Body of pancreas (tissue), 4 donors: Measurements from ENCODE around the gene PCDH9. TPM values are rescaled to one million over a fixed set of nuclear protein-coding genes. Genes with fewer than 3 reads are reported as not detected.

ENCODE experiments used
- ATAC-seq: fragments of 150-250 bp; one replicate; pipeline ENCODE4 v1.9.1; 2016
- DNase-seq, 4 donors: peaks; one replicate each; pipeline ENCODE4 v3.0.0-alpha.2; 2019
- H3K27ac ChIP-seq, 4 donors: fragments of 200-600 bp; sonication (generic); 1 replicate in 3 of 4; 2 replicates in 1 of 4; pipeline versions ENCODE4 v1.5.1 to v1.6.1; 2016 to 2019; ENCODE audit warnings: mild to moderate bottlenecking in 1 of 4, mixed read lengths in 1 of 4, moderate library complexity in 1 of 4
- H3K27me3 ChIP-seq, 2 donors: fragments of 200-600 bp; sonication (generic); one replicate each; pipeline ENCODE4 v1.6.0; 2016; ENCODE audit warnings: mild to moderate bottlenecking in 1 of 2
- H3K36me3 ChIP-seq, 2 donors: fragments of 200-600 bp; sonication (generic); replicated peaks in 1 of 2; 2 replicates each; pipeline ENCODE4 v1.5.1; 2016; ENCODE audit warnings: low read depth in 2 of 2; ENCODE audit not compliant: insufficient read depth in 1 of 2
- H3K4me1 ChIP-seq: fragments of 200-600 bp; sonication (generic); one replicate; pipeline ENCODE4 v1.6.0; 2016
- H3K4me3 ChIP-seq, 2 donors: fragments of 200-600 bp; sonication (generic); 1 replicate in 1 of 2; 2 replicates in 1 of 2; pipeline ENCODE4 v1.5.1; 2016 to 2019
- H3K9me3 ChIP-seq, 3 donors: fragments of 200-600 bp; sonication (generic); 1 replicate in 2 of 3; 2 replicates in 1 of 3; pipeline ENCODE4 v1.5.1; 2016
- POLR2A ChIP-seq, 3 donors: fragments of 450-650 bp; IDR thresholded peaks; one replicate each; pipeline ENCODE4 v1.6.1; 2016; ENCODE audit warnings: antibody characterized with exemption in 3 of 3, mild to moderate bottlenecking in 2 of 3
- WGBS, 2 donors: methylation state at CpG; one replicate each; pipeline ENCODE4 v1.1.5; 2017; 5-methylcytosine and 5-hydroxymethylcytosine counted together
- intact Hi-C: fragments of 100-400 bp; cut with DNase I; formaldehyde crosslinking; loops from one replicate; pipeline ENCODE4 v1.15.1; 2023
- total RNA-seq, 2 donors: library from RNA; depleted of rRNA; stranded (reverse); fragments of >200 nt; gene quantifications; one replicate each; pipeline ENCODE4 v1.1.0, GENCODE V29; 2016
- TF ChIP-seq, protein P1 (sequence below), 7 experiments: fragments of 450-650 bp in 4 of 7; fragments of 200-600 bp in 3 of 7; sonication (generic) in 3 of 7; IDR thresholded peaks; one replicate each; pipeline ENCODE4 v1.5.1; 2016 to 2019; ENCODE audit warnings: antibody characterized with exemption in 7 of 7

The PCDH9 gene
- total RNA-seq, 2 donors from 2014 or later: 3.6 to 3.9 TPM

DNA sequence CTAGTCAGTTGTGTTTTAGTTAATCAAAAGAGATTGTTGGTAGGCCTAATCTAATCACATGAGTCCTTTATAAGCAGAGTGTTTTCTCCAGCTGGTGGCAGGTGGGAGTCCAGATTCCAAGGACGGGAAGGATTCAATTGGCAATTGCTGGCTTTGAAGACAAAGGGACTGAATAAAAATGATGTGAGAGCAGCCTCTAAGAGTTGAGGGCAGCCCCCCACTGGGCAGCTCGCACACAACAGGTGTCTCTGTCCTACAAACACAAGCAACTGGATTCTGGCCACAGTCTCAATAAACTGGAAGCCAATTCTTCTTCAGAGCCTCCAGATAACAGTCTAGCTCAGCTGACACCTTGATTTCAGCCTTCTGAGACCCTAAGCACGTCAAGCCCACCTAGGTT lies 915.2 kb downstream of the PCDH9 start:
- no peak for TF ChIP-seq POLR2A (IDR thresholded peaks at IDR 0.05)
- TF ChIP-seq, protein P1, sequence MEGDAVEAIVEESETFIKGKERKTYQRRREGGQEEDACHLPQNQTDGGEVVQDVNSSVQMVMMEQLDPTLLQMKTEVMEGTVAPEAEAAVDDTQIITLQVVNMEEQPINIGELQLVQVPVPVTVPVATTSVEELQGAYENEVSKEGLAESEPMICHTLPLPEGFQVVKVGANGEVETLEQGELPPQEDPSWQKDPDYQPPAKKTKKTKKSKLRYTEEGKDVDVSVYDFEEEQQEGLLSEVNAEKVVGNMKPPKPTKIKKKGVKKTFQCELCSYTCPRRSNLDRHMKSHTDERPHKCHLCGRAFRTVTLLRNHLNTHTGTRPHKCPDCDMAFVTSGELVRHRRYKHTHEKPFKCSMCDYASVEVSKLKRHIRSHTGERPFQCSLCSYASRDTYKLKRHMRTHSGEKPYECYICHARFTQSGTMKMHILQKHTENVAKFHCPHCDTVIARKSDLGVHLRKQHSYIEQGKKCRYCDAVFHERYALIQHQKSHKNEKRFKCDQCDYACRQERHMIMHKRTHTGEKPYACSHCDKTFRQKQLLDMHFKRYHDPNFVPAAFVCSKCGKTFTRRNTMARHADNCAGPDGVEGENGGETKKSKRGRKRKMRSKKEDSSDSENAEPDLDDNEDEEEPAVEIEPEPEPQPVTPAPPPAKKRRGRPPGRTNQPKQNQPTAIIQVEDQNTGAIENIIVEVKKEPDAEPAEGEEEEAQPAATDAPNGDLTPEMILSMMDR (IDR thresholded peaks at IDR 0.05): no peak
- Histone ChIP-seq H3K4me1 (peaks cover 22% of the 10 kb centered on the region), H3K27ac (no peak overlapping the region), H3K9me3 (no peaks in the 10 kb centered on the region), H3K36me3 (no peaks in the 10 kb centered on the region), H3K27me3 (peaks cover 0 to 5% of the 10 kb centered on the region in 2 donors), H3K4me3 (no peak overlapping the region)
- ATAC-seq (no peak), DNase-seq (no peak)
- 68 to 69% methylated on average over 3 of the region's 3 CpGs for whole genome bisulfite sequencing, 2 donors
- intact Hi-C loops: no loop called here

DNA sequence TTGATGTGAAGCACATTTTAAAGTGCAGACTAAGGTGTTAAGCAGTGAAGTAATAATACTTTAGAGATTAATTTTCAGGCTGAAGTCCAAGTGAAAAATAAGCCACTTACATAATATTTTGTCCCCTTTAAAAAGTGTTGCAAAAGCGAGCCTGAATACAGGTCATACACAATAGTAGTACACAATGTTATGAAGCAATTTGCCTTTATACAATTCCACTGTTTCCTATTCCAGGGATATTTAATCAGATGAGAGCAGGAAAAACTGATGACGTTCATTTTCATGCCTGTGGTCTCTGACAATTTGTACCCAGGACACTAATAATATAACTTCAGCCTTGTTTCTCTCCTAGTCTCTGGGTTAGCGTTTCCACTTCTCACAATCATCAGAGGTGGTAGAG lies 916.7 kb downstream of the PCDH9 start:
- ATAC-seq (peak; percentile 52), DNase-seq (no peak)
- TF ChIP-seq, protein P1 (IDR thresholded peaks at IDR 0.05): no peak
- TF ChIP-seq POLR2A (IDR thresholded peaks at IDR 0.05): no peak
- Histone ChIP-seq H3K4me3 (no peak overlapping the region), H3K36me3 (no peaks in the 10 kb centered on the region), H3K27me3 (peaks cover 0 to 5% of the 10 kb centered on the region in 2 donors), H3K4me1 (peaks cover 22% of the 10 kb centered on the region), H3K27ac (no peak overlapping the region), H3K9me3 (no peaks in the 10 kb centered on the region)
- intact Hi-C loops: no loop called here
- 37 to 42% methylated on average over 3 of the region's 3 CpGs for WGBS, 2 donors

DNA sequence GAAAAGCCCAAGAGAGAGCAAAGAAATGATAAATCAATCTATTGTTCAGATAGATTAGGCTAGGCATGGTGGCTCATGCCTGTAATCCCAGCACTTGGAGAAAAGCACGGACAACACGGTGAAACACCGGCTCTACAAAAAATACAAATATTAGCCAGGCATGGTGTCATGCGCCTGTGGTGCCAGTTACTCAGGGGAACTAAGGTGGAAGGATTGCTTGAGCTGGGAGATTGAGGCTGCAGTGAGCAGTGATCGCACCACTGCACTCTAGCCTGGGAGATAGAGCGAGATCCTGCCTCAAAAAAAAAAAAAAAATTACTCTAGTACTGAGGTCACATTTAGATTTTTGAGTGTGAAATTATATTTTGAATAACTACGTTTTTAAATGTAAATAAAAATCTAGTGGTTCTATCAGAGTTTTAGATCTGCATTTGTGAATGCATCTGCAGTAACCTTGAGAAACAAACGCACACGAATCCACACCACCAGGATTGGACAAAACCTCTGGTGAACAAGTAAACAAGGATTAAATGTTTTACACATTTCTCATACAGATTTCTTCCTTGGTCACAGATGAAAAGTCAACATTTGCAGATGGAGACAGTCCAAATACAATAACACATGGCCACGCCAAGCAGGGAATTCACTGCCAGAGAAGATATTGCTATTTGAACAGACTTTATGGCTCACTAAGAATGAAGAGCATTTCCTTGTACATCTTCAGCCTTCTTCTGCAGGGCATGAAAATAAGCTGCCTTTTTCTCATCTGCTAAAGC lies 917.6 kb downstream of the PCDH9 start:
- H3K36me3 ChIP-seq: no peaks in the 10 kb centered on the region
- 36 to 43% methylated on average over 10 of the region's 10 CpGs for WGBS, 2 donors
- H3K27me3 ChIP-seq: peaks cover 0 to 5% of the 10 kb centered on the region in 2 donors
- DNase-seq: peak; percentile 21 to 47 (median 42)
- no peak overlapping the region for H3K27ac ChIP-seq
- TF ChIP-seq POLR2A (IDR thresholded peaks at IDR 0.05): no peak
- TF ChIP-seq, protein P1 (IDR thresholded peaks at IDR 0.05): no peak
- peak; percentile 74 for ATAC-seq
- H3K4me3 ChIP-seq: no peak overlapping the region
- peaks cover 22% of the 10 kb centered on the region for H3K4me1 ChIP-seq
- no peaks in the 10 kb centered on the region for H3K9me3 ChIP-seq
- intact Hi-C loops: no loop called here

DNA sequence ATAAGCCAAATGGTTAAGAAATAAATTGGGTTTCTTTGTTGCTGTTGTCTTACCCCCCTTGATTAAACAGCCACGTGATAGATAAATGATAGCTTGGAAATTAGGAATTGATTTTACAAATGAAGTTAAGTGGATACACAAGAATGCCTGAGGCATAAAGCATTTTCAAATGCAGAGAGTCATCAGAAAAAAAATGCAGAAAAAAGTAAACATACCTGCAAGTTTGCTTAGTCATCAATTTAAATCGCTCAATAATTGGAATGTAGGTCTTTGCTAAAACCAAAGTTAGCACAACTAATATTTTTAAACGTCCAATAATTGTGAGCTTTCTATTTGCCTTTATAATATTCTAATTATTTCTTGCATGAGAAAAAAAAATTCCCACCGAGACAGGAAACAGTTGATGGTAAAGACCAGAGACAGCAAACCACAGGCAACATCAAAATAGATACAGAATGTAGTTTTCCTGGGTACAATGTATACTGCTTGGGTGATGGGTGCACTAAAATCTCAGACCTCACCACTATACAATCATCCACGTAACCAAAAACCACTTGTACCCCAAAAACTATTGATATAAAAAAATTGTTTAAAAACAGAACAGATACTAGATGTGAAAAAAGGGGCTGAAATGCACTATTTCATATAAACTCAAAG lies 924.0 kb downstream of the PCDH9 start:
- intact Hi-C loops: no loop called here
- Histone ChIP-seq H3K36me3 (no peaks in the 10 kb centered on the region), H3K27ac (no peak overlapping the region), H3K4me1 (no peaks in the 10 kb centered on the region), H3K4me3 (no peak overlapping the region), H3K9me3 (no peaks in the 10 kb centered on the region), H3K27me3 (no peaks in the 10 kb centered on the region)
- no peak for ATAC-seq
- WGBS, 2 donors: 26 to 34% methylated on average over 5 of the region's 5 CpGs
- DNase-seq: no peak
- TF ChIP-seq, protein P1 (IDR thresholded peaks at IDR 0.05): no peak
- no peak for TF ChIP-seq POLR2A (IDR thresholded peaks at IDR 0.05)
